SIG-M5 (cell line): ENCODE measurements around the gene GDI1.
A peak's percentile ranks its signal among the peaks of the same experiment; 100 is the strongest.

Experiments
- DNase-seq: peaks from one replicate; lab custom pipeline; 2025; lab: John Stamatoyannopoulos, UW

Gene GDI1

DNA sequence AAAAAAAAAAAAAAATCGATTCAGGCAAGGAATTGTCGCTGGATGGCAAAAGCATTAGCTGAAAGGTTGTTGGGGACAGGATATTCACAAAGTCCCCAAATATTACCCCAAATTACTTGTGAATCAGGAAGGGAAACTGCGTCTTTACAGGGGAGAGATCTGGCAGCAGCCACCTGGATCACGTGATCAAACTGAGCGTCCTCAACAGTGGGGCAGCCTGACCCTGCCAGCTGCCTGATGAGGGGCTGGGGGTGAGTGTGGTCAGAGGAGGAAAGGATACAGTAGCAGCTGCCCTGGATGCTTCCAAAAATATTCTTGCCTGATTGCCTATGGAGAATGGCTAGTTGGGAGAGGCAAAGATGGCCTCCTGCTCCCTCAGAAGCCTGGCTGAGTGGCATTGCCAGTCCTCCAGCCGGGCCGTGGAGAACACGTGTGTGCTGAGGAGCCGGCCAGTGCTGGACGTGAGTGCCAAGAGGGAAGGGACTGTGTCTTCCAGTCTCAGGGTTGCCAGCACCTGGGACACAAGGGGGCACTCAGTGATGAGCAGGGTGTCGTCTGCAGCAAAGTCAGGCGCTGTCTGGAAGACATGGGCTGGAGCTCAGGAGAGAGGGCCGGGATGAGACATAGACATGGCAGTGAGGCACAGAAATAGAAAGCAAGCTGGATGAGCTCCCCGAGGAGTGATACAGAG is 45.1 kb downstream of the GDI1 start:
- no peak for DNase-seq

DNA sequence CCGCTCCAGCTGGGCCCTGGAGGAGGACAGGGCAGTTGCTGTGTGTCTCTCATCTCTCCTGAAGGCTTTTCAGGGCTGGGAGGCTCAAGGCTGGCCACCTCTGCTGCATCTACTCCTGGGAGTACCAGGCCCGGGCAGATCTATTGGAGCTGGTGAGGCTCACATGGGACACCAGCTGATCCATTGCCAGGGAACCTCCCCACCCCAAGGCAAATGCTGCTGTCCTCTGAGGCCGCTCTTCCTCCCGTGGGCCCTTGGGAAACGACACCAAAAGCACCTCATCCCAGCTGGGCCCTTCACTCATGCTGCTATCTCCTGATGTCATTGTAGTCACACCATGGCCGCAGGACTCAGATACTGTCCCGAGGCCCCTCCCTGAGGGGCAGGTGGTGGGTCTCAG is 45.8 kb downstream of the GDI1 start:
- no peak for DNase-seq

DNA sequence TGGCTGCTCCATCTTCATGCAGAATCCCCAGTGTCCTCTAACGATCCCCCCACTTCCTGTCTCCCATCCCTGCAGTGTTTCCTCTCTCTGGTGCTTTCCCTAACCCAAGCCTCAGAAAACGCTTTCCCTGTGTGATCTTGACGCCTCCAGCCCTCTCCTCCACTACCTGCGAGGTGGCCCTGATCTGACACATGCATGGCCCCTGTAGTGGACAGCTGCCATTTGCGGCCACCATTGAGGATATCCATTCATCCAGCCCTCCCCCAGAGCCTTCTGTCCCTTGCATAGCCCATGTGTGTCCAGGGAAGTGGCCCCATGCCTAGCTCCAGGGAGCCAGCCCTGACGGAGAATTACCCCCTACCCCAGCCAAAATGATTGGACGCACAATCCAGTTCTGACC is 46.4 kb downstream of the GDI1 start:
- no peak for DNase-seq

- no peak for DNase-seq
Observed at GRCh38 chrX:154484255-154485149, 47.5 kb downstream of the GDI1 start.

DNA sequence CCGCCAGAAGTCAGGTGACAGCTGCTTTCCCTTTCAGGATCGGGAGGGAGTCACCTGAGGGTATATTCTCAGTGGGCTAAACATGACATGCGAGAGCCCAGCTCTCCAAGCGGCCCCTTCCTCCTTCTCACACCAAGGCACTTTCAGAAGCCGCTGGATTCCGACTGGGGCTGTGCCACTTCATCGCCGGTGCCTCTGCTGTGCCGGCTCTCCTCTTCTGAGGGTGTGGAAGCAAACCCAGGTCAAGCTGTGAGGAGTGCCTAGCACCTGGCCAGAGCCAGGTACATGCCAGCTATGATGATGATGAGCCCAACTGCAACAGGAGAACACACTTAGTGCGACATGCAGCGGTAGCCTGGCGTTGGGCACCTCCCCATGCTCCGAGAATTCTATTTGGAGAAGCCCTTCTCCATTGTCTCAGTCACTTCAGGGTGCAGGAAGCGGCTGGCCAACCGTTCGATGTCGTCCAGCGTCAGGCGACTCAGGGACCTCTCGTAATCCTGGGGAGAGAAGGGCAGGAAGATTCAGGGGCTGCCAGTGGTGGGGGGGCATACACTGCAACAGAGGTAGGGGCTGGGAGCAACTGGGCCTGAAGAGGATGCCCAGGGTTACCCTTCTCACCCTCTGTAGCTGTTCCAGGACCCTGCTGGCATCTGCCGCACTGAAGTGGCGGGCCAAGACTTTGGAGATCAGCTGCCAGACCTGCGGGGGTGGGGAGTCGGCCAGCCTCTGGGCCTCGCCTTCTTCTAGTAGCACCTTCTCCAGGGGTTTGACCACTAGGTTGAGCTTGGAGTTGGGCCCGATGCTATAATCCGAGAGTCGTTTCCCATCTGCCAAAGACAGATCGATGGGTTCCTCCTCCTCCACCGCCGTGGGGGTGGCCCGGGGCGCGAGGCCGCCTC is 48.4 kb downstream of the GDI1 start:
- no peak for DNase-seq

GRCh38 chrX:154486052-154486395 is 49.1 kb downstream of the GDI1 start:
- DNase-seq, result no peak

DNA sequence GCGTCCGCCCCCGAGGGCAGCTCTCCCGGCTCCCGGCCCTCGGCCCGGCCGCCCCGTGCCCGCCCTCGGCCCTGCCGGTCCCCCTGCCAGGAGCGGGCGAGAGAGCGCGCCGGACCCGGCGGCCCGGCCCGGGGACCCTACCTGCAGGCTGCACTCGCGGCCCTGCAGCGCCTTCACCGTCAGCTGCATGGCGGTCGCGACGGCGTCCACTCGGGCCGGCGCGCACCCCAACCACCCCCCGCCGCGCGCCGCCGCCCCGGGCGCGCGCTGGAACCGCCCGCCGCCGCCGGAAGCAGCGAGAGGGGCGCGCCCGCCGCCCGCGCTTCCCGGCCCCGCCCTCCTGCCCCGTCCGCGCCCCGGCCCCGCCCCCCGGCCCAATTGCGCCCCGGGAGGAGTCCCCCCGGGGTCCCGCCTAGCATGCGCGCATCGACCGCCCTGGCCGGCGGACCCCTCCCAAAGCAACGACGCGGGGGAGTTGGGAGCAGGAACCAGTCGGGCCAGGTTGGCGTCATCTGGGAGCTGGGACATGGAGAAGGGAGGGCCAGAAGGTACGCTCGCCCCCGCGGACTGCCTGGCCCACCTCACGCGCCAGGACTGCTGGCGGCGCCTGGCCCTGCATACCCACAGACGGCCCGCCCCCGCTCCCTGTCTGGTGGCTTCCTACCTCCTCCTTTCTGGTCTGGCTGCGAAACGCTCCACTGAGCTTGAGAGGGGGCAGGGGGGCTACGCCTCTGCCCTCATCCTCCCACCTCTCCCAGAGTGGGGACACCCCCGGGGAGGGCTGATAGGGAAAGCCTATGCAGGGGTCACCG is 49.6 kb downstream of the GDI1 start, which contains the start of gene UBL4A:
Gene UBL4A (minus strand): TSS at position 220 of the 812 bp plus-strand sequence. CDS start 31 bp downstream, at position 189.
- DNase-seq, result no peak

GRCh38 chrX:154487518-154488290 is 50.8 kb downstream of the GDI1 start:
- no peak for DNase-seq

GRCh38 chrX:154488336-154489075 is 51.6 kb downstream of the GDI1 start:
- no peak for DNase-seq

- DNase-seq, result no peak
Observed at GRCh38 chrX:154489182-154489581, 52.2 kb downstream of the GDI1 start.

- DNase-seq, result no peak
Observed at GRCh38 chrX:154490021-154490413, 53.1 kb downstream of the GDI1 start.

- peak; percentile 18 for DNase-seq
Observed at GRCh38 chrX:154490414-154491083, 53.6 kb downstream of the GDI1 start, which contains the start of gene SLC10A3. SLC10A3 (minus strand) TSS chrX:154490629; CDS start chrX:154488940, 1,689 bp downstream.
